Neural cell (in vitro differentiated cells): ENCODE measurements around the gene OSCP1. TPM values are rescaled to one million over a fixed set of nuclear protein-coding genes. Genes with fewer than 3 reads are reported as not detected.

Experiments
- H2AFZ ChIP-seq: fragments of 200-600, 300-800 bp; sonication (generic), shearing (Covaris generic); 2 replicates; pipeline ENCODE4 v1.6.0; 2014; ENCODE audit warnings: low read depth, mild to moderate bottlenecking, antibody characterized with exemption, low read length, moderate library complexity
- H3F3A ChIP-seq: fragments of 200-600 bp; shearing (Covaris generic); 2 replicates; pipeline ENCODE4 v1.6.1; 2016; ENCODE audit warnings: mild to moderate bottlenecking, moderate library complexity, mixed read lengths, antibody characterized with exemption, low read length; ENCODE audit not compliant: insufficient read depth, poor library complexity, severe bottlenecking
- H3K27ac ChIP-seq: fragments of 200-600, 300-800 bp; sonication (generic), shearing (Covaris generic); 2 replicates; pipeline ENCODE4 v1.5.1; 2014; ENCODE audit warnings: mild to moderate bottlenecking, low read length, moderate library complexity
- H3K27me3 ChIP-seq: fragments of 300-800, 200-600 bp; sonication (generic), shearing (Covaris generic); 2 replicates; pipeline ENCODE4 v1.6.0; 2014; ENCODE audit warnings: mild to moderate bottlenecking, low read depth, low read length, moderate library complexity; ENCODE audit not compliant: insufficient read depth
- H3K36me3 ChIP-seq: fragments of 300-800, 200-600 bp; sonication (generic), shearing (Covaris generic); 2 replicates; pipeline ENCODE4 v1.5.1; 2014; ENCODE audit warnings: mild to moderate bottlenecking, antibody characterized with exemption, low read length, moderate library complexity; ENCODE audit not compliant: insufficient read depth
- H3K4me2 ChIP-seq: fragments of 300-800, 200-600 bp; sonication (generic), shearing (Covaris generic); 2 replicates; pipeline ENCODE4 v1.6.0; 2014; ENCODE audit warnings: mild to moderate bottlenecking, low read length
- H3K4me3 ChIP-seq: fragments of 300-800, 200-600 bp; sonication (generic), shearing (Covaris generic); 2 replicates; pipeline ENCODE4 v1.5.1; 2014; ENCODE audit warnings: mild to moderate bottlenecking, low read length, moderate library complexity
- H3K79me2 ChIP-seq: fragments of 200-600 bp; shearing (Covaris generic); replicated peaks from 2 replicates; pipeline ENCODE4 v1.6.0; 2014; ENCODE audit warnings: mild to moderate bottlenecking, low read length, moderate library complexity; ENCODE audit not compliant: insufficient read depth
- H3K9ac ChIP-seq: fragments of 300-800, 200-600 bp; sonication (generic), shearing (Covaris generic); 2 replicates; pipeline ENCODE4 v1.6.1; 2016; ENCODE audit warnings: mild to moderate bottlenecking, low read length, mixed read lengths
- H3K9me2 ChIP-seq: fragments of 200-600 bp; shearing (Covaris generic); 2 replicates; pipeline ENCODE4 v1.6.1; 2016; ENCODE audit warnings: mild to moderate bottlenecking, low read length, mixed read lengths; ENCODE audit not compliant: insufficient read depth
- H3K9me3 ChIP-seq: fragments of 200-600, 300-800 bp; sonication (generic), shearing (Covaris generic); 2 replicates; pipeline ENCODE4 v1.6.1; 2016; ENCODE audit warnings: mild to moderate bottlenecking, mixed run types, low read length, moderate library complexity, mixed read lengths
- H4K20me1 ChIP-seq: fragments of 200-600 bp; shearing (Covaris generic); 2 replicates; pipeline ENCODE4 v1.6.1; 2016; ENCODE audit warnings: mild to moderate bottlenecking, mixed run types; ENCODE audit not compliant: insufficient read depth
- EP300 ChIP-seq: fragments of 450-650 bp; conservative IDR thresholded peaks from 2 replicates; pipeline ENCODE4 v1.6.1; 2014; ENCODE audit warnings: antibody characterized with exemption, mild to moderate bottlenecking, moderate library complexity; ENCODE audit not compliant: poor library complexity, severe bottlenecking
- EZH2 ChIP-seq: fragments of 200-600, 300-800 bp; shearing (Covaris generic), sonication (generic); IDR thresholded peaks from 2 replicates; pipeline ENCODE4 v1.6.1; 2014; ENCODE audit warnings: antibody characterized with exemption, low read length, borderline replicate concordance, mild to moderate bottlenecking; ENCODE audit not compliant: insufficient read depth, poor library complexity, severe bottlenecking
- MXI1 ChIP-seq: fragments of 450-650 bp; conservative IDR thresholded peaks from 2 replicates; pipeline ENCODE4 v1.6.1; 2014; ENCODE audit warnings: antibody characterized with exemption, mild to moderate bottlenecking; ENCODE audit not compliant: poor library complexity, severe bottlenecking
- POLR2AphosphoS5 ChIP-seq: IDR thresholded peaks from 2 replicates; pipeline ENCODE4 v1.6.1; 2012
- RAD21 ChIP-seq: fragments of 450-650 bp; conservative IDR thresholded peaks from 2 replicates; pipeline ENCODE4 v1.6.1; 2014; ENCODE audit warnings: antibody characterized with exemption, mild to moderate bottlenecking, moderate library complexity
- SMC3 ChIP-seq: fragments of 450-650 bp; conservative IDR thresholded peaks from 2 replicates; pipeline ENCODE4 v1.6.1; 2014; ENCODE audit warnings: antibody characterized with exemption, mild to moderate bottlenecking, moderate library complexity; ENCODE audit not compliant: poor library complexity
- TAF1 ChIP-seq: IDR thresholded peaks from 2 replicates; pipeline ENCODE4 v1.6.1; 2012; ENCODE audit warnings: low read depth
- polyA plus RNA-seq: library from polyadenylated mRNA; depleted of rRNA; stranded (reverse); fragments of >200 nt; gene quantifications from 2 replicates; pipeline ENCODE4 v1.2.3, GENCODE V29; 2014
- TF ChIP-seq, protein P1 (sequence below): fragments of 450-650 bp; IDR thresholded peaks from 2 replicates; pipeline ENCODE4 v1.5.1; 2014; ENCODE audit warnings: antibody characterized with exemption, mild to moderate bottlenecking, moderate library complexity; ENCODE audit not compliant: poor library complexity, severe bottlenecking
- TF ChIP-seq, protein P2 (sequence below): IDR thresholded peaks from 2 replicates; pipeline ENCODE4 v1.6.1; 2012; ENCODE audit warnings: borderline replicate concordance

OSCP1 gene
- polyA plus RNA-seq, 1 donor from 2014 or later = 20.7 TPM

- Histone ChIP-seq H3K9me3 (no peaks in the 10 kb centered on the region), H3K4me2 (no peak overlapping the region), H3K27me3 (no peaks in the 10 kb centered on the region), H4K20me1 (no peaks in the 10 kb centered on the region), H3F3A (no peaks in the 10 kb centered on the region), H3K36me3 (no peaks in the 10 kb centered on the region), H3K79me2 (no peaks in the 10 kb centered on the region), H3K9ac (no peak overlapping the region), H2AFZ (no peak overlapping the region), H3K9me2 (no peaks in the 10 kb centered on the region), H3K27ac (no peak overlapping the region), H3K4me3 (no peak overlapping the region)
- TF ChIP-seq EZH2 (no peak), EP300 (no peak)
- TF ChIP-seq, protein P1, sequence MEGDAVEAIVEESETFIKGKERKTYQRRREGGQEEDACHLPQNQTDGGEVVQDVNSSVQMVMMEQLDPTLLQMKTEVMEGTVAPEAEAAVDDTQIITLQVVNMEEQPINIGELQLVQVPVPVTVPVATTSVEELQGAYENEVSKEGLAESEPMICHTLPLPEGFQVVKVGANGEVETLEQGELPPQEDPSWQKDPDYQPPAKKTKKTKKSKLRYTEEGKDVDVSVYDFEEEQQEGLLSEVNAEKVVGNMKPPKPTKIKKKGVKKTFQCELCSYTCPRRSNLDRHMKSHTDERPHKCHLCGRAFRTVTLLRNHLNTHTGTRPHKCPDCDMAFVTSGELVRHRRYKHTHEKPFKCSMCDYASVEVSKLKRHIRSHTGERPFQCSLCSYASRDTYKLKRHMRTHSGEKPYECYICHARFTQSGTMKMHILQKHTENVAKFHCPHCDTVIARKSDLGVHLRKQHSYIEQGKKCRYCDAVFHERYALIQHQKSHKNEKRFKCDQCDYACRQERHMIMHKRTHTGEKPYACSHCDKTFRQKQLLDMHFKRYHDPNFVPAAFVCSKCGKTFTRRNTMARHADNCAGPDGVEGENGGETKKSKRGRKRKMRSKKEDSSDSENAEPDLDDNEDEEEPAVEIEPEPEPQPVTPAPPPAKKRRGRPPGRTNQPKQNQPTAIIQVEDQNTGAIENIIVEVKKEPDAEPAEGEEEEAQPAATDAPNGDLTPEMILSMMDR = no peak
Observed at GRCh38 chr1:36421649-36422048, 28.6 kb downstream of the OSCP1 start.

DNA sequence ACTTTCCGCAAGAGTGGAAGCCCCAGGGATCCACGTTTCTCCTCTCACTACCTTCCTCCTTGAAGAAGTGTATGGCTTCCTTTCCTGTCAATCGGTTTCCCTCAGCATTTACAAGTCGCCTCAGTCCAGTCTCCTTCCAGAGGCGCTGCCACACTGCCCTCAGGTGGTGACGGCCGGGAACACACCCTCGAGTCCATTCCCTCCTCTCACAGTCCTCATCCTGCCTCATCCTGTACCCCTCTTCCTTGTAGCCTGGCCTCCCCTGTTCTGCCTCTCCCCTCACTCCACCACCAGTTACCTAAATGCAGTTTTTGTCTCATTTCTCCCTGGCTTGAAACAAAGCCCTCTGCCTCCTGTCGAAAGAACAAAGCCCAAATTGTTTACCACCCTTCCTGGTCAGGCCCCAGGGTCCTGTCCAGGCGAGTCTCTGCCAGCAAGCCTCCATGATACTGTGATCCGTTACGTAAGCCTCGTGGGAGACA, 29.4 kb downstream of the OSCP1 start:
- Histone ChIP-seq H2AFZ (no peak overlapping the region), H3K9me3 (no peaks in the 10 kb centered on the region), H3K36me3 (no peaks in the 10 kb centered on the region), H3K4me3 (no peak overlapping the region), H4K20me1 (no peaks in the 10 kb centered on the region), H3K4me2 (no peak overlapping the region), H3K9me2 (no peaks in the 10 kb centered on the region), H3K79me2 (no peaks in the 10 kb centered on the region), H3K9ac (no peak overlapping the region), H3K27me3 (no peaks in the 10 kb centered on the region), H3K27ac (no peak overlapping the region), H3F3A (no peaks in the 10 kb centered on the region)
- TF ChIP-seq EZH2 (no peak), MXI1 (peak; percentile 22), RAD21 (peak; percentile 95), POLR2AphosphoS5 (no peak), EP300 (no peak), TAF1 (no peak), SMC3 (peak; percentile 94)
- TF ChIP-seq, protein P2, sequence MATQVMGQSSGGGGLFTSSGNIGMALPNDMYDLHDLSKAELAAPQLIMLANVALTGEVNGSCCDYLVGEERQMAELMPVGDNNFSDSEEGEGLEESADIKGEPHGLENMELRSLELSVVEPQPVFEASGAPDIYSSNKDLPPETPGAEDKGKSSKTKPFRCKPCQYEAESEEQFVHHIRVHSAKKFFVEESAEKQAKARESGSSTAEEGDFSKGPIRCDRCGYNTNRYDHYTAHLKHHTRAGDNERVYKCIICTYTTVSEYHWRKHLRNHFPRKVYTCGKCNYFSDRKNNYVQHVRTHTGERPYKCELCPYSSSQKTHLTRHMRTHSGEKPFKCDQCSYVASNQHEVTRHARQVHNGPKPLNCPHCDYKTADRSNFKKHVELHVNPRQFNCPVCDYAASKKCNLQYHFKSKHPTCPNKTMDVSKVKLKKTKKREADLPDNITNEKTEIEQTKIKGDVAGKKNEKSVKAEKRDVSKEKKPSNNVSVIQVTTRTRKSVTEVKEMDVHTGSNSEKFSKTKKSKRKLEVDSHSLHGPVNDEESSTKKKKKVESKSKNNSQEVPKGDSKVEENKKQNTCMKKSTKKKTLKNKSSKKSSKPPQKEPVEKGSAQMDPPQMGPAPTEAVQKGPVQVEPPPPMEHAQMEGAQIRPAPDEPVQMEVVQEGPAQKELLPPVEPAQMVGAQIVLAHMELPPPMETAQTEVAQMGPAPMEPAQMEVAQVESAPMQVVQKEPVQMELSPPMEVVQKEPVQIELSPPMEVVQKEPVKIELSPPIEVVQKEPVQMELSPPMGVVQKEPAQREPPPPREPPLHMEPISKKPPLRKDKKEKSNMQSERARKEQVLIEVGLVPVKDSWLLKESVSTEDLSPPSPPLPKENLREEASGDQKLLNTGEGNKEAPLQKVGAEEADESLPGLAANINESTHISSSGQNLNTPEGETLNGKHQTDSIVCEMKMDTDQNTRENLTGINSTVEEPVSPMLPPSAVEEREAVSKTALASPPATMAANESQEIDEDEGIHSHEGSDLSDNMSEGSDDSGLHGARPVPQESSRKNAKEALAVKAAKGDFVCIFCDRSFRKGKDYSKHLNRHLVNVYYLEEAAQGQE = no peak
- TF ChIP-seq, protein P1 = peak; percentile 94
